ENCODE measurements around the gene TEAD2.

DNA sequence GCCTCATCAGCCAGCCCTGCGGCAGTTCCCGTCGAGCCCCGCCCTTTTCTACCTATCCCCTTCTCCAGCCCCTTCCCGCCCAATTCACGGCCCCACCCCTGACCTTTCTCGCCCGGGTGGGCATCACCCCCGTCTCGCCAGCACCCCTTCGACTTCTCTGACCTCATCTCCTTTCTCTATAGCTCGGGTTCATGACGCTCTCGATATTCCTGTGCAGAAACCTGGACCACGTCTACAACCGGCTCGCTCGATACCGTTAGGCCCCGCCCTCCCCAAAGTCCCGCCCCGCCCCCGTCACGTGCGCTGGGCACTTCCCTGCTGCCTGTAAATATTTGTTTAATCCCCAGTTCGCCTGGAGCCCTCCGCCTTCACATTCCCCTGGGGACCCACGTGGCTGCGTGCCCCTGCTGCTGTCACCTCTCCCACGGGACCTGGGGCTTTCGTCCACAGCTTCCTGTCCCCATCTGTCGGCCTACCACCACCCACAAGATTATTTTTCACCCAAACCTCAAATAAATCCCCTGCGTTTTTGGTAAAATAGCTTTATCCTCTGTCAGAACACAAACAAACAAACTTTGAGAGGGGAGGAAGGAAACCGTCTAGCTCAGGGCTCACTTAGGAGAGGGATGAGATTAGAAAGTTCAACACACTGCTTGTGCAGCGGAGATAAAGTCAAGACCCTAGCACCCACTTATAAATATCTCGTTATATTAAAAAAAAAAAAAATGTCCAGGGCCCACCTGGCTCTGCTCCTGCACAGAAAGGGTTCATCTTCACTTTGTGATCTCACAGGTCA is 21.9 kb downstream of the TEAD2 start:
- TF ChIP-seq, protein P1, sequence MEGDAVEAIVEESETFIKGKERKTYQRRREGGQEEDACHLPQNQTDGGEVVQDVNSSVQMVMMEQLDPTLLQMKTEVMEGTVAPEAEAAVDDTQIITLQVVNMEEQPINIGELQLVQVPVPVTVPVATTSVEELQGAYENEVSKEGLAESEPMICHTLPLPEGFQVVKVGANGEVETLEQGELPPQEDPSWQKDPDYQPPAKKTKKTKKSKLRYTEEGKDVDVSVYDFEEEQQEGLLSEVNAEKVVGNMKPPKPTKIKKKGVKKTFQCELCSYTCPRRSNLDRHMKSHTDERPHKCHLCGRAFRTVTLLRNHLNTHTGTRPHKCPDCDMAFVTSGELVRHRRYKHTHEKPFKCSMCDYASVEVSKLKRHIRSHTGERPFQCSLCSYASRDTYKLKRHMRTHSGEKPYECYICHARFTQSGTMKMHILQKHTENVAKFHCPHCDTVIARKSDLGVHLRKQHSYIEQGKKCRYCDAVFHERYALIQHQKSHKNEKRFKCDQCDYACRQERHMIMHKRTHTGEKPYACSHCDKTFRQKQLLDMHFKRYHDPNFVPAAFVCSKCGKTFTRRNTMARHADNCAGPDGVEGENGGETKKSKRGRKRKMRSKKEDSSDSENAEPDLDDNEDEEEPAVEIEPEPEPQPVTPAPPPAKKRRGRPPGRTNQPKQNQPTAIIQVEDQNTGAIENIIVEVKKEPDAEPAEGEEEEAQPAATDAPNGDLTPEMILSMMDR (IDR thresholded peaks at IDR 0.05): no peak
- TF ChIP-seq POLR2A (IDR thresholded peaks at IDR 0.05): no peak

All from esophagus squamous epithelium (tissue), 4 donors.